NOMO-1 (cell line): Measurements from ENCODE around the gene PLEKHA5.

Experiments used
- DNase-seq, 2 experiments: peaks; one replicate each; lab custom pipeline; 2025; ENCODE audit not compliant: unreplicated experiment in 2 of 2; lab: John Stamatoyannopoulos, UW

PLEKHA5 gene

GRCh38 chr12:19196959-19197630, 67.6 kb downstream of the PLEKHA5 start:
- DNase-seq: no peak

GRCh38 chr12:19198272-19198671, 68.7 kb downstream of the PLEKHA5 start:
- DNase-seq: no peak

GRCh38 chr12:19199332-19199731, 69.8 kb downstream of the PLEKHA5 start:
- no peak for DNase-seq

- DNase-seq: no peak
These were observed 70.7 kb downstream of the PLEKHA5 start for GRCh38 chr12:19200261-19200660.

GRCh38 chr12:19201661-19202060, 72.1 kb downstream of the PLEKHA5 start:
- no peak for DNase-seq

GRCh38 chr12:19203013-19203412, 73.5 kb downstream of the PLEKHA5 start:
- no peak for DNase-seq

GRCh38 chr12:19203539-19204506, 74.3 kb downstream of the PLEKHA5 start:
- DNase-seq: no peak

GRCh38 chr12:19205120-19205519, 75.6 kb downstream of the PLEKHA5 start:
- no peak for DNase-seq

GRCh38 chr12:19206493-19207077, 77.1 kb downstream of the PLEKHA5 start:
- DNase-seq: no peak

GRCh38 chr12:19208456-19208855, 78.9 kb downstream of the PLEKHA5 start:
- DNase-seq: no peak

- no peak for DNase-seq
These were observed 80.1 kb downstream of the PLEKHA5 start for GRCh38 chr12:19209661-19210060.

- DNase-seq: no peak
These were observed 82.3 kb downstream of the PLEKHA5 start for GRCh38 chr12:19211802-19212201.

- no peak for DNase-seq
These were observed 82.7 kb downstream of the PLEKHA5 start for GRCh38 chr12:19212245-19212644.

- no peak for DNase-seq
These were observed 84.5 kb downstream of the PLEKHA5 start for GRCh38 chr12:19214020-19214419.

- no peak for DNase-seq
These were observed 85.6 kb downstream of the PLEKHA5 start for GRCh38 chr12:19215115-19215514.

- no peak for DNase-seq
These were observed 87.9 kb downstream of the PLEKHA5 start for GRCh38 chr12:19217446-19217845.

- DNase-seq: no peak
These were observed 90.7 kb downstream of the PLEKHA5 start for GRCh38 chr12:19220205-19220604.

GRCh38 chr12:19220852-19221466, 91.4 kb downstream of the PLEKHA5 start:
- no peak for DNase-seq

GRCh38 chr12:19222558-19222957, 93.0 kb downstream of the PLEKHA5 start:
- no peak for DNase-seq

GRCh38 chr12:19223018-19223417, 93.5 kb downstream of the PLEKHA5 start:
- no peak for DNase-seq

- DNase-seq: no peak
These were observed 94.2 kb downstream of the PLEKHA5 start for GRCh38 chr12:19223695-19224094.
